Measurements from ENCODE around the gene FAM72B. TPM values are rescaled to one million over a fixed set of nuclear protein-coding genes. Genes with fewer than 3 reads are reported as not detected.
A peak's percentile ranks its signal among the peaks of the same experiment; 100 is the strongest.
"Not testable (repeated sequence)": the region's sequence is repeated elsewhere in the genome, so short reads cannot be mapped to it uniquely, and the experiment has no call there.

Gene FAM72B
- total RNA-seq, 1 experiment from 2014 or later: 10.2 TPM

- H3K9ac ChIP-seq (ENCODE audit: low read length); intact Hi-C loops (cut with micrococcal nuclease); H3K4me3 ChIP-seq (replicated peaks in 1 of 2; ENCODE audit: low read depth in 1 of 2, low read length in 2 of 2); H2AFZ ChIP-seq (ENCODE audit: low read depth, low read length, poor library complexity, severe bottlenecking); H3K27ac ChIP-seq (ENCODE audit: low read depth, low read length); POLR2A ChIA-PET; H3K36me3 ChIP-seq (ENCODE audit: control insufficient read depth in 1 of 2, insufficient read depth in 2 of 2, low read length in 2 of 2); ATAC-seq; H3K27me3 ChIP-seq (ENCODE audit: insufficient read depth, low read length); H3K9me3 ChIP-seq (ENCODE audit: control insufficient read depth in 1 of 2, insufficient read depth in 1 of 2, low read depth in 1 of 2, low read length in 2 of 2); H3K4me1 ChIP-seq (ENCODE audit: control insufficient read depth in 1 of 2, insufficient read depth in 2 of 2, low read length in 2 of 2); H3K4me2 ChIP-seq (ENCODE audit: low read length); RAD21 ChIA-PET (ENCODE audit: low non-redundant PET in 1 of 2, low total read pairs in 2 of 2, uncharacterized antibody in 2 of 2, unreplicated experiment in 2 of 2); H4K20me1 ChIP-seq (ENCODE audit: insufficient read depth); BruUV-seq (replicated peaks); CTCF ChIA-PET; H3K79me2 ChIP-seq (ENCODE audit: insufficient read depth, low read length); DNase-seq (ENCODE audit: low read depth, low spot score); H3K9me2 ChIP-seq (ENCODE audit: insufficient read depth): not testable (repeated sequence)
These were observed 7.5 kb downstream of the FAM72B start for GRCh38 chr1:121176649-121177048.

GRCh38 chr1:121168152-121168668 lies 15.9 kb downstream of the FAM72B start:
- H3K27me3 ChIP-seq (ENCODE audit: insufficient read depth, low read length); RAD21 ChIA-PET (ENCODE audit: low non-redundant PET in 1 of 2, low total read pairs in 2 of 2, uncharacterized antibody in 2 of 2, unreplicated experiment in 2 of 2): not testable (repeated sequence)

GRCh38 chr1:121167225-121167738 lies 16.9 kb downstream of the FAM72B start:
- H3K9me2 ChIP-seq (ENCODE audit: insufficient read depth); H3K27ac ChIP-seq (ENCODE audit: low read depth, low read length); H3K9ac ChIP-seq (ENCODE audit: low read length); BruUV-seq (replicated peaks); H3K79me2 ChIP-seq (ENCODE audit: insufficient read depth, low read length); CTCF ChIA-PET; DNase-seq (ENCODE audit: low read depth, low spot score); RAD21 ChIA-PET (ENCODE audit: low non-redundant PET in 1 of 2, low total read pairs in 2 of 2, uncharacterized antibody in 2 of 2, unreplicated experiment in 2 of 2); H3K36me3 ChIP-seq (ENCODE audit: control insufficient read depth in 1 of 2, insufficient read depth in 2 of 2, low read length in 2 of 2); intact Hi-C loops (cut with micrococcal nuclease); ATAC-seq; H2AFZ ChIP-seq (ENCODE audit: low read depth, low read length, poor library complexity, severe bottlenecking); H4K20me1 ChIP-seq (ENCODE audit: insufficient read depth); H3K9me3 ChIP-seq (ENCODE audit: control insufficient read depth in 1 of 2, insufficient read depth in 1 of 2, low read depth in 1 of 2, low read length in 2 of 2); H3K27me3 ChIP-seq (ENCODE audit: insufficient read depth, low read length); H3K4me2 ChIP-seq (ENCODE audit: low read length); H3K4me1 ChIP-seq (ENCODE audit: control insufficient read depth in 1 of 2, insufficient read depth in 2 of 2, low read length in 2 of 2); H3K4me3 ChIP-seq (replicated peaks in 1 of 2; ENCODE audit: low read depth in 1 of 2, low read length in 2 of 2); POLR2A ChIA-PET: not testable (repeated sequence)

More at GRCh38 chr1:121168152-121168668, 15.9 kb downstream of the FAM72B start:
- H3K9me3 ChIP-seq (ENCODE audit: control insufficient read depth in 1 of 2, insufficient read depth in 1 of 2, low read depth in 1 of 2, low read length in 2 of 2); H3K36me3 ChIP-seq (ENCODE audit: control insufficient read depth in 1 of 2, insufficient read depth in 2 of 2, low read length in 2 of 2); H3K4me2 ChIP-seq (ENCODE audit: low read length); ATAC-seq; H2AFZ ChIP-seq (ENCODE audit: low read depth, low read length, poor library complexity, severe bottlenecking); DNase-seq (ENCODE audit: low read depth, low spot score); H3K4me3 ChIP-seq (replicated peaks in 1 of 2; ENCODE audit: low read depth in 1 of 2, low read length in 2 of 2); H4K20me1 ChIP-seq (ENCODE audit: insufficient read depth); intact Hi-C loops (cut with micrococcal nuclease); POLR2A ChIA-PET; H3K27ac ChIP-seq (ENCODE audit: low read depth, low read length); H3K9me2 ChIP-seq (ENCODE audit: insufficient read depth); CTCF ChIA-PET; H3K9ac ChIP-seq (ENCODE audit: low read length); H3K79me2 ChIP-seq (ENCODE audit: insufficient read depth, low read length); H3K4me1 ChIP-seq (ENCODE audit: control insufficient read depth in 1 of 2, insufficient read depth in 2 of 2, low read length in 2 of 2): not testable (repeated sequence)
- TSS peak; percentile 78 for BruUV-seq (replicated peaks)

- DNase-seq (ENCODE audit: low read depth, low spot score): not testable (repeated sequence)
These were observed 18.8 kb downstream of the FAM72B start for GRCh38 chr1:121165296-121165695.

More at GRCh38 chr1:121165296-121165695, 18.8 kb downstream of the FAM72B start:
- H3K9me2 ChIP-seq (ENCODE audit: insufficient read depth); ATAC-seq; H3K9me3 ChIP-seq (ENCODE audit: control insufficient read depth in 1 of 2, insufficient read depth in 1 of 2, low read depth in 1 of 2, low read length in 2 of 2); H3K4me3 ChIP-seq (replicated peaks in 1 of 2; ENCODE audit: low read depth in 1 of 2, low read length in 2 of 2); H4K20me1 ChIP-seq (ENCODE audit: insufficient read depth); intact Hi-C loops (cut with micrococcal nuclease); H3K27ac ChIP-seq (ENCODE audit: low read depth, low read length); H3K36me3 ChIP-seq (ENCODE audit: control insufficient read depth in 1 of 2, insufficient read depth in 2 of 2, low read length in 2 of 2); H3K27me3 ChIP-seq (ENCODE audit: insufficient read depth, low read length); H3K4me1 ChIP-seq (ENCODE audit: control insufficient read depth in 1 of 2, insufficient read depth in 2 of 2, low read length in 2 of 2); POLR2A ChIA-PET; RAD21 ChIA-PET (ENCODE audit: low non-redundant PET in 1 of 2, low total read pairs in 2 of 2, uncharacterized antibody in 2 of 2, unreplicated experiment in 2 of 2); CTCF ChIA-PET; H2AFZ ChIP-seq (ENCODE audit: low read depth, low read length, poor library complexity, severe bottlenecking); BruUV-seq (replicated peaks); H3K4me2 ChIP-seq (ENCODE audit: low read length); H3K9ac ChIP-seq (ENCODE audit: low read length); H3K79me2 ChIP-seq (ENCODE audit: insufficient read depth, low read length): not testable (repeated sequence)
